GM12878 (cell line): ENCODE data around the gene HBB. TPM values are rescaled to one million over a fixed set of nuclear protein-coding genes. Genes with fewer than 3 reads are reported as not detected.

Experiments used
- ATAC-seq: fragments of 200-7000 bp; cut with Tn5 transposase; 3 replicates; pipeline ENCODE4 v1.9.1; 2020; ENCODE audit warnings: mild to moderate bottlenecking, moderate library complexity
- BruUV-seq: library from RNA; stranded (reverse); fragments of 400-500 nt; replicated peaks from 2 replicates; lab custom pipeline; 2021; lab: Mats Ljungman, UMichigan
- CTCF ChIA-PET: fragments of 300-600 bp; sonication (Branson Sonifier 250); formaldehyde crosslinking; extraction: SDS; loops from one replicate; lab custom pipeline; 2021; ENCODE audit warnings: inconsistent platforms; lab: Yijun Ruan, JAX
- POLR2A ChIA-PET: fragments of 350-600 bp; formaldehyde crosslinking; extraction: SDS; loops from one replicate; lab custom pipeline; 2021; ENCODE audit warnings: inconsistent platforms; lab: Charles Lee
- RAD21 ChIA-PET: fragments of 300-600 bp; sonication (Branson Sonifier 250); formaldehyde crosslinking; loops from one replicate; lab custom pipeline; 2023; ENCODE audit warnings: antibody characterized with exemption; ENCODE audit not compliant: unreplicated experiment; lab: Charles Lee
- SMC1A ChIA-PET: fragments of 300-600 bp; sonication (Branson Sonifier 250); formaldehyde crosslinking; loops from one replicate; lab custom pipeline; 2023; ENCODE audit not compliant: unreplicated experiment, uncharacterized antibody; lab: Charles Lee
- DNase-seq: peaks from one replicate; pipeline ENCODE4 v3.0.0-alpha.2; 2011; ENCODE audit warnings: low read depth, low spot score
- FAIRE-seq: peaks from 3 replicates; lab custom pipeline; 2011; peaks lifted over from hg19 to GRCh38; lab: Jason Lieb, UNC
- H2AFZ ChIP-seq: 2 replicates; pipeline ENCODE4 v1.6.0; 2011; ENCODE audit warnings: low read depth, low read length, control low read depth; ENCODE audit not compliant: control insufficient read depth
- H3K27ac ChIP-seq: 2 replicates; pipeline ENCODE4 v1.5.1; 2011; ENCODE audit warnings: control low read depth; ENCODE audit not compliant: control insufficient read depth, insufficient read depth
- H3K27me3 ChIP-seq, 2 experiments: replicated peaks in 1 of 2; 2 replicates each; pipeline versions ENCODE4 v1.6.0 to v1.6.1; 2011; ENCODE audit warnings: low read length in 1 of 2; ENCODE audit not compliant: control insufficient read depth in 2 of 2, insufficient read depth in 2 of 2
- H3K36me3 ChIP-seq, 2 experiments: 2 replicates each; pipeline ENCODE4 v1.5.1; 2011; ENCODE audit warnings: low read length in 1 of 2; ENCODE audit not compliant: control insufficient read depth in 2 of 2, insufficient read depth in 2 of 2
- H3K4me1 ChIP-seq: 2 replicates; pipeline ENCODE4 v1.6.1; 2011; ENCODE audit warnings: mild to moderate bottlenecking, low read length, moderate library complexity, mixed read lengths; ENCODE audit not compliant: control insufficient read depth, insufficient read depth
- H3K4me2 ChIP-seq: 2 replicates; pipeline ENCODE4 v1.6.0; 2011; ENCODE audit warnings: control low read depth; ENCODE audit not compliant: control insufficient read depth, insufficient read depth
- H3K4me3 ChIP-seq: fragments of 200-600 bp; sonication (generic); 2 replicates; pipeline ENCODE4 v1.5.1; 2016
- H3K79me2 ChIP-seq: 2 replicates; pipeline ENCODE4 v1.6.0; 2011; ENCODE audit warnings: low read length; ENCODE audit not compliant: control insufficient read depth, insufficient read depth
- H3K9ac ChIP-seq: 2 replicates; pipeline ENCODE4 v1.8.0; 2011; ENCODE audit warnings: low read length, control low read depth, mixed read lengths; ENCODE audit not compliant: control insufficient read depth, insufficient read depth
- H3K9me3 ChIP-seq: replicated peaks from 3 replicates; pipeline ENCODE4 v1.5.1; 2011; ENCODE audit warnings: mild to moderate bottlenecking, low read length; ENCODE audit not compliant: control insufficient read depth, insufficient read depth
- H4K20me1 ChIP-seq: 2 replicates; pipeline ENCODE4 v1.6.0; 2011; ENCODE audit not compliant: control insufficient read depth, insufficient read depth
- EP300 ChIP-seq, 2 experiments: fragments of 150-350 bp in 1 of 2; IDR thresholded peaks; 2 replicates each; pipeline ENCODE4 v1.6.1; 2011 to 2012; ENCODE audit warnings: low read depth in 2 of 2, low read length in 2 of 2, borderline replicate concordance in 1 of 2, improper control_type of control experiment in 1 of 2, inconsistent platforms in 1 of 2; ENCODE audit not compliant: control insufficient read depth in 1 of 2
- FOXK2 ChIP-seq: fragments of 450-650 bp; IDR thresholded peaks from 2 replicates; pipeline ENCODE4 v1.6.1; 2017; ENCODE audit warnings: mild to moderate bottlenecking, moderate library complexity
- MLLT1 ChIP-seq: fragments of 450-650 bp; IDR thresholded peaks from 2 replicates; pipeline ENCODE4 v1.6.1; 2016; ENCODE audit warnings: mild to moderate bottlenecking
- MTA2 ChIP-seq: fragments of 450-650 bp; IDR thresholded peaks from 2 replicates; pipeline ENCODE4 v1.6.1; 2016; ENCODE audit warnings: low read depth, mild to moderate bottlenecking, moderate library complexity
- POU2F2 ChIP-seq: IDR thresholded peaks from 3 replicates; pipeline ENCODE4 v1.6.1; 2011; ENCODE audit warnings: low read depth, mild to moderate bottlenecking, low read length, borderline replicate concordance
- RELA ChIP-seq: fragments of 450-650 bp; IDR thresholded peaks from 2 replicates; pipeline ENCODE4 v1.8.0; 2014; ENCODE audit warnings: borderline replicate concordance; ENCODE audit not compliant: partially characterized antibody
- RUNX3 ChIP-seq: IDR thresholded peaks from 2 replicates; pipeline ENCODE4 v1.6.1; 2012; ENCODE audit warnings: low read length, inconsistent platforms
- SMC3 ChIP-seq: IDR thresholded peaks from 2 replicates; pipeline ENCODE4 v1.6.1; 2011; ENCODE audit warnings: low read length, improper control_type of control experiment, borderline replicate concordance
- WGBS: methylation state at CpG from one replicate; pipeline ENCODE4 v1.1.6; 2016; ENCODE audit warnings: low lambda C conversion rate; ENCODE audit not compliant: insufficient replicate concordance, insufficient coverage; ENCODE audit errors: missing lambda C conversion rate; 5-methylcytosine and 5-hydroxymethylcytosine counted together
- in situ Hi-C: fragments of 300-500 bp; cut with MboI; formaldehyde crosslinking; loops from 9 replicates; pipeline ENCODE4 v1.14.3; 2018; ENCODE audit warnings: mixed read lengths
- intact Hi-C: fragments of 100-400 bp; cut with micrococcal nuclease; formaldehyde crosslinking; loops from one replicate; pipeline ENCODE4 v1.14.2; 2022; ENCODE audit not compliant: unreplicated experiment
- polyA plus RNA-seq, 11 experiments: library from polyadenylated mRNA; depleted of rRNA in 4 of 11; unstranded in 6 of 11; stranded (reverse) in 5 of 11; fragments of >200 nt; fragmentation: Nextera tagmentation in 4 of 11; fragmentation: Illumina TruSeq in 1 of 11; extraction: Ambion mirVana in 4 of 11; extraction: Trizol in 1 of 11; gene quantifications; 1 replicate in 1 of 11; 2 replicates in 10 of 11; pipeline versions ENCODE4 v1.2.1 to v1.2.3, GENCODE V29; 2011 to 2016; ENCODE audit warnings: inconsistent platforms in 2 of 11, missing spikeins in 2 of 11, low read depth in 1 of 11
- total RNA-seq, 4 experiments: library from RNA; depleted of rRNA in 3 of 4; stranded (reverse); fragments of >200 nt in 3 of 4; fragmentation: Illumina TruSeq in 1 of 4; extraction: Trizol in 1 of 4; gene quantifications; 2 replicates each; pipeline versions ENCODE4 v1.2.1 to v1.2.3, GENCODE V29; 2013 to 2021

Gene HBB
- total and polyA plus RNA-seq, 10 of the 15 experiments (the other 5 are each of a cell fraction or from before 2014, with no cell fraction given), result 0.36 TPM; not detected in 9

GRCh38 chr11:5224538-5225479, 2.1 kb downstream of the HBB start:
- FAIRE-seq (no peak), ATAC-seq (no peak; the same call in 2 of the 3 replicates), DNase-seq (no peak)
- no peak overlapping the region for H3K9ac ChIP-seq
- no peak overlapping the region for H3K4me2 ChIP-seq
- no peak overlapping the region for H3K4me3 ChIP-seq
- ChIA-PET RAD21 (interaction anchor here (0.6 kb wide), 1 partner anchor 155 kb away, joined by 3 read pairs; no protein-coding TSS in a partner anchor), CTCF (no interaction called here), SMC1A (no interaction called here), POLR2A (no interaction called here)
- no TSS peak for BruUV-seq
- H3K79me2 ChIP-seq, result no peaks in the 10 kb centered on the region
- 25% methylated on average over 6 of the region's 6 CpGs for WGBS
- H4K20me1 ChIP-seq, result no peaks in the 10 kb centered on the region
- no peak overlapping the region for H3K27ac ChIP-seq
- H3K27me3 ChIP-seq, result no peaks in the 10 kb centered on the region
- no peaks in the 10 kb centered on the region for H3K9me3 ChIP-seq
- intact Hi-C loops, result no loop called here
- no peak overlapping the region for H2AFZ ChIP-seq
- no peak for TF ChIP-seq RELA
- TF ChIP-seq FOXK2, result no peak
- no peak for TF ChIP-seq POU2F2
- no peak for TF ChIP-seq EP300 (IDR thresholded peaks at IDR 0.05; ENCODE audit: borderline replicate concordance in 1 of 2, control insufficient read depth in 1 of 2, low read depth in 2 of 2, low read length in 2 of 2)
- no peak for TF ChIP-seq MTA2
- TF ChIP-seq SMC3, result no peak
- no peak for TF ChIP-seq MLLT1
- no peak for TF ChIP-seq RUNX3
- in situ Hi-C loops, result no loop called here
- H3K4me1 ChIP-seq, result no peaks in the 10 kb centered on the region
- no peaks in the 10 kb centered on the region for H3K36me3 ChIP-seq
